CD4-positive, alpha-beta T cell treated with Interleukin-2 at 100 ng/mL for 4 hours (primary cell): Measurements from ENCODE around the gene RPS6KA5.
A peak's percentile ranks its signal among the peaks of the same experiment; 100 is the strongest.
"Not testable (repeated sequence)": the region's sequence is repeated elsewhere in the genome, so short reads cannot be mapped to it uniquely, and the experiment has no call there.

Source experiments
- DNase-seq: peaks from one replicate; pipeline ENCODE4 v3.0.0-alpha.2; 2020; ENCODE audit warnings: low spot score

RPS6KA5 gene

DNA sequence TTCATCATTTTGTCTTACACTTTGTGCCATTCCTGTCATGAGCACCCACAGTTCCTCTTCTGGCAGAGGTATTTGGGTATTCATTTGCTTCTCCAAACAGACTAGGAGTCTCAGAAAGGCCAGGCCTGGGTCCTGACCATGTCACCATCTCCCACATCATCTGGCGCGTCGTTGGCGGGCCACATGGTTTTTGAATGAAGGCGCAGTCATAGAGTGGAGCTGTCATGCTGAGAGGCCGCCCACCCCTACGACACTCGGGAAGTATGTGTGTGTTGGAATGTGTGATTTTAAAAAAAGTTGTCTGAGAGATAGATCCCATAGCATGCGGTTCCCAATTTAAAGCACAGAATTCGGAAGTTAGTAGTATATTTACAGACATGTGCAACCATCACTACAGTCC is 228.6 kb downstream of the RPS6KA5 start:
- no peak for DNase-seq

DNA sequence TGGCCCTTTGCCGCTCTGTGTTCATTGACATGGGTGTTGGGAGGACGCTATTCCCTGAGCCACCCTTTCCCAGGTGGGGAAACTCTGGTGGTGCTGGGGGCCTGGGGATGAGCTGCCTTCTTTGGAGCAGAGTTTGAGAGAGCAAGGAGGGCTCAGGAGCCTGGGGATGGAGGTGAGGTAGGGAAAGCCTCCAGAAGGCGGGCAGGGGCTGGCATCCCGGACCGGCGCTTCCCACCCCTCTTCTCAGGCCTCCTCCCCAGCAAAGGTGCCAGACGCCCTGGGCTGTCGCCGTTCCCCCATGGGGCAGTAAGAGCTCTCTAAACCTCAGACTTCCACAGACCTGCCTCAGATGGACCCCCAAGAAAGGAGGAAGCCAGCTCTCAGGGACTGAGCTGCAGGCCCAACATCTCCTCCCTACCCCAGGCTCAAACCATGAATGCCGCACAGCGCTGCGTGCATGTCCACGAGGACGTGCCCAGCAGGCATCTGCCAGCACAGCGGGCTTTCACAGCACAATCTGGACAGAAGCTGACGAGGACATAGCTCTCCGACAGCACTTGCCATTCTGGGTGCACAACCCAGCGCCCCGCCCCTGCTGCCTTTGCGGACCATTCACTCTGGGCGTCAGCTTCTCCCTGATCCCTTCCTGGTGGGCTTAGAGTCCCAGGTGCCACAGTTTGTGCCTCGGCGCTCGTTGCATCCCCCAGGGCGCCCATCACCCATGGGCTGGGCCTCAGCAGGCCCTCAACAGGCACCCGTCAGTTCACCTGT is 229.3 kb downstream of the RPS6KA5 start:
- no peak for DNase-seq

DNA sequence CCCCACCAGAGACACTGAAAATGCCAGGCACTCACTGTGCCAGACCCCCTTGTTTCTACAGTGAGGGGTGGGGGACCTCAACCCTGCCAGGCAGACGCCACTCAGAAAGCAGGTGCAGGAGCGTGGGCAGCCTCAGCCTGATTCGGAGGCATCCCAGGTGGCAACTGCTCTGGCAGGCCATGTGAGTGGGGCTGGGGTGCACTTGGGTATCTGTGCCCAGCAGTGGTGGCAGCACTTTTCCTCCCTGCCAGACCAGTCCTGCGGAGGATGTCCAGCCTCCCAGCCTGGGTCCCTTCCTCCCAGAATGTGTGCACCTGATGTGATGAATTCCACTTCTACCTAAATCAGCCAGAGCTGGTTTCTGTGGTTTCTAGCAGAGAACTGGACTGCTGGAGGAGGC is 230.8 kb downstream of the RPS6KA5 start:
- no peak for DNase-seq

DNA sequence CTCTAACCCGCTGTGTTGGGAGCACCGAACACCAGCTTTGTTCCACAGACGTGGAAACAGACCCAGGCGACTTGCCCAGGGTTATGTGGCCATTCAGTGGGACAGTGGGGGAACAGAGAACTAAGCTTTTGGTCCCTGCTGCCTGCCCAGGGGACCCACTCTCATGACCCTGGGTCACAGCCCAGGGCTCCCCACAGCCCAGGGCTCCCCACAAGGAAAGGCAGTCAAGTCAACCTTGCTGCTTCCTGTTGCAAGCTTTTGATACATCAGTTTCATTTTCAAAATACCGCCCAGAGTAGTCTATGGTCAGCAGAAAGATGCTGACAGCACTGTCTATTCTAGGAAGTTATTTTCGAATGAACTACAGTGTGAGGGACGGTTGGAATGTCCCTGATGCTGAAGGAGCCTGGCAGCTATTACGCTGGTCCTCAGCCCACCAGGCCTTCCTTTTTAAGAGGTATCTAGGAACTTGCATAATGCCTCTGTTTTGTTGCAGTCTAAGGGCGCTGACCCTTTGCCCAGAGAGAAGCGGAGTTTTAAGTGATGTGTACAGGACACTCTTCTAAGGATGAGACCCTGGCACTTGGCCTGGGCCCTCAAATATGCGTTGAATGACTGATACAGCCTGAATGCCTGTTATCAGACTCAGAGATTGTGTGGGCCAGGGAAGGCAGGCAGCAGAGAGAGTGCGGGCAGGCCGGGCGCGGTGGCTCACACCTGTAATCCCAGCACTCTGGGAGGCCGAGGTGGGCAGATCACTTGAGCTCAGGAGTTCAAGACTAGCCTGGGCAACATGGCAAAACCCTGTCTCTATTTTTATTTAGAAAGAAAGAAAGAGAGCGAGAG is 231.6 kb downstream of the RPS6KA5 start:
- peak; percentile 49 for DNase-seq

DNA sequence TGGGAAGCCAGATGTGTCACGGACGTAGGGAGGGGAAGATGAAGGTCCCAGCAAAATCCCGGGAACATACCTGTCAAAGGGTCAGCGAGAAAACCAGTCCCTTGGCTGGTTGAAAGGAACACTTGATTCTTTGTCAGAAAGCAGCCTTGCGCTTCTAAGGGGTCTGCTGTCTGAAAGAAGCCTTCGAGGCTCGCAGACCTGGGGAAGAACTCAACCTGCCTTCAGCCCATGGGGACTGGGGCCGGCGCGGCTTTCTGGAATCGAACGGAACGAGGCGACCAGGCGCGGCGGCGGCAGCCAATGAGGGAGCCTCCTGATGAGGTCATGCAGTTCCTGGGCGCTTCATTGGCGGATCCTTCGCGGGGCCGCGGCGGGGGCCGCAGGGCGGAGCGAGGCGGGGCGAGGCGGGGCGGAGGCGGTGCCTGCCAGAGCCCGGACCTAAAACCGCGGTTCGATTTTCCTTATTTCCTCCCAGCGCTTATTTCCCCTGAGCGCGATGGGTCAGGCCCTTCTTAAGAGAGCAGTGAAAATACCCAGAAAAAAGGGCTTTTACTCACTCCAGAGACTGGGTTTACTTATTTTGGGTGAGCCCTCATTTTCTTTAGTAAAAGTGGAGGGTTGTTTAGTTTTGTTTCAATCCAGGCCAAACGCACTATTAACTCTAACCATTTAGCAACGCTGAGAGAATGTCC is 232.4 kb downstream of the RPS6KA5 start:
- DNase-seq, result peak; percentile 90

DNA sequence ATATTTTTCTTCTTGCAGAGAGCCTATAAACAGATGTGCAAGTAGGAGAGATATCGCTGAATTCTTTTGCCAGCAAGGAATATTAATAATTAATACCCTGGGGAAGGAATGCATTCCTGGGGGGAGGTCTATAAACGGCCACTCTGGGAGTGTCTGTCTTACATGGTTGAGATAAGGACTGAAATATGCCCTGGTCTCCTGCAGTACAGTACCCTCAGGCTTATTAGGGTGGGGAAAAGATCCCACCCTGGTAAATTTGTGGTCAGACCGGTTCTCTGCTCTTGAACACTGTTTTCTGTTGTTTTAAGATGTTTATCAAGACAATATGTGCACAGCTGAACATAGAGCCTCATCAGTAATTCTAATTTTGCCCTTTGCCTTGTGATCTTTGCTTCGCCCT is 236.9 kb downstream of the RPS6KA5 start:
- DNase-seq, result not testable (repeated sequence)

DNA sequence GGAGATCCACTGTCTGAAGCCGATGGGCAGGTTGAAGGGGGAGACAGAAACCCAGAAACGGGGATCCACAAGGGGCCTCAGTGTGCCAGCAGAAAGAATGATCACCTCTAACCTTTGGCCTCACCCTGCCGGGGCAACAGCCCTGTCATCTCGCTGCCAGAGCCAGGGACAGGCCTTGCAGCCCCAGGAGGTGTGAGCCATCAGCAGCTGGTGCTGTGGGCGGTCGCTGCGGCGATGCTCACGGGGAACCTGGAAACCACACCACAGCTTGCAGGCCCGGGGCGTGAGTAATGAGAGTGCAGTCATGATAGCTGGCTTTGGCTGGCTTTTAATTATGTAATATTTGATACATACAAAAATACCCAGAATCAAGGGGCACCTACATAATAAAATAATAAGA is 239.5 kb downstream of the RPS6KA5 start:
- peak; percentile 83 for DNase-seq

DNA sequence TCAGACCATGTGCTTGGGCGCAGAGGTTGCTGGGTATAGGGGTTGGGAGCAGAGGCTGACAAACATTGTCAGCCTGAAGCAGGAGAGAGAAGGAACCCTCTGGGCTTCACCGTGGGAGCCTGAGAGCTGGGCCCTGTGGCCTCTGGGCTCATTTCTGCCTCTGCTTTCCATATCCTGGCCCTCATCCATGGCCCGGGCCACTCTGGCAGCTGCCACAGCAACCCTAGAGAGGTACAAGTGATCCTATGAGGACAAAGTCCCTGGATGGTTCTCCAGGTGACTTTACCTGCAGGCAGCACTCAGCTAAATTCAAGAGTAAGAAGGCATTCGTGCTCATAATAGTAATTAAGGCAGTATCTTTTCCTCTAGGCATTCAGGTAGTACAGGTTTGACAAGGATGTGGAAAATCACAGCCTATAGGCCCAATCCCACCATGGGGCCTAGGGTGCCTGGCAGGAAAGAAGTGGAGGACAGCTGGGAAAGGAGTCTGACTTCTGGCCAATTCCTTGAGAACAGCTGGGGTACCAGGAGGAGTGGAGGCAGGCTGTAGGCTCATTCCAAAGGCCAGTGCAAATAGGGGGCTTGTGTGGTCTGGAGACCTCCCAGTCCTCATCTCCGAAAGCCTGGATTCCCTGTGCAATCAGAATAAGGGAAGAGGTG is 240.6 kb downstream of the RPS6KA5 start:
- no peak for DNase-seq

DNA sequence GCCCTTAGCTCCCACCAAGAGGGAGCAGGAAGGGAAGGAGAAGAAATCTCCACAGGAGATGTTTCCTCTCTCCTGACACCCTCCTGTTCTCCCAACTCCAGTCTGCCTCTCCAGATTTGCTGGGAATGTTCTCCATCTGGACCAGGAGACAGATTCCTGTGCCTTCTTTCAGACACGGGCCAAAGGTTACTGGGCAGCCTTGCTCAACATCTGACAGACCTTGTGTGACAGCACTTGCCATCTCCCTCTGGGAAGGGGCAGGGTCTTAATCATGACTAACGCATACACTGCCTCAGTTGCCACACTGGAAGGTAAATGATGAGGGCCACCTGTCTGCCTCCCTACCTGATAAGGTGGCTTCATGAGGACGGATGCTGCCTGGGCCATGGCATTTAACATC is 241.7 kb downstream of the RPS6KA5 start:
- DNase-seq, result no peak

DNA sequence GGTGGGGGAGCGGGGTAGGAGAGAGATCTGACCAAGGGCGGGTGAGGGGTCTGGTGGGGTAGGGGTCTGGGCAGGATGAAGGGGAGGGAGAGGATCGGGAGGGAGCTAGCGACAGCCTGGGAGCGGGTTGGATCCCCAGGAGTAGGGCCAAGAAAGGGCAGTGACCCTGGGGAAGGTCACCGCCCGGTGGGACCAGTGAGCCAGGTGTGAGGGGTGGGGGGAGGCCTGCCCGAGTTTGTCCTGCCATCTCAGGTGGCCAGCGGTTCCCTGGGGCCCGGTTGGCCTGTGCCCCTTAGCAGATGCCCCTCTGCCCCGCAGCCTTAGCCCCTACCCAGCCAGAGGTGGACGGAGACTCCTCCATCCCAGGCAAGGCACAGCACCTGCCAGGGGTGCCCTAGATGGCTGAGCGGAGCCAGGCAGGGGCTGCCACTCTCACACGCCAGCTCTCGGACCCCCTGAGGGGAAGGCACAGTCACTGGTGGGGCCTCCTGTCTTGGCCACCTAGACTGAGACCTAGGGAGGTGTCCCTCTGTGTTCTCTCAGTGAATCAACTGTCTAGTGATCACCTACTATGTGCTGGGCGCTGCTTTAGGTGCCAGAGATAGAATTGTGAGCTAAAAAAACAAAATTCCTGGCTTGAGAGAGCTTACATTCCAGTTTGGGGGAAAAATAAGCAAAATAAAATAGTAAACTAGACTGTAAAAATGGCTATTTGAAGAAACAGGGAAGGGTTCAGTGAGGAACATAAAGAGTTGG is 243.6 kb downstream of the RPS6KA5 start:
- DNase-seq, result no peak

DNA sequence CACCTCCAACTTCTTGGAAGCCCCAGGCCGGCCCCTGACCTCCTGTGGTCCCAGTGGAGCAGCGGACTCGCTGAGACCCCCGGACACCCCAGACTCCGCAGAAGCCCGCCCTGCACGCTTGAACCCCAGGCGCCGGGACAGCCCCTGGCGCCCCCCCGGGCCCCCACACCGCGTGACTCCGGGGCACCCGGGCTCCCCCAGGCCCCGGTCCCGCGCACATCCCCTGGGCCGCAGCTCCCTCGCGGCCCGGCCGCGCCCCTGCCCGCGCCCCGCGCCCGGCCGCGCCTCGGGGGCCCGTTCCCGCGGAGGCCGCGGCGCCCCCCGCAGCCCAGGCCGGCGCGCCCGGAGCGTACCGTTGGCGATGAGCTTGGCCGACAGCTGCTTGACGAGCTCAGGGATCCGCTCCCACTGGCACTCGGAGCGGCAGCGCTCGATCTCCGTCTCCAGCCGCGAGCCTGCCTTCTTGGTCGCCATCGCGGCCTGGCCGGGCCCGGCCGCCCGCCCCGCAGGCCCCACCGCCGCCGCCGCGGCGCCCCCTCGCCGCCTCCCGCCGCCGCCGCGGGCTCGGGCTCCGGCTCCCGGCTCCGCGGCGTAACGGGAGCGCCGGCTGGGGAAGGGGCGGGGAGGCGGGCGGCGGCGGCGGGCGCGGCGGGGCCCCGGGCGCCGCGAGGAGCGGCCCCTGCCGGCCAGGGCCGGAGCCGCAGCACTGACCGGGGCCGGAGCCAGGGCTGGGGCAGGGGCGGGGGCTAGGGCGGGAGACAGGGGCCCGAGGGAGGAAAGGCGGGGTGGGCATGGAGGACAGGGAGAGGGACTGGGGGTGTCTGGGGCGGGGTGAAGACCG is 244.4 kb downstream of the RPS6KA5 start, which contains the start of gene TTC7B:
Gene TTC7B, minus strand, starts transcription at position 609 of the 841 bp plus-strand sequence. Its CDS starts 135 bp downstream, at position 474.
- DNase-seq, result no peak

DNA sequence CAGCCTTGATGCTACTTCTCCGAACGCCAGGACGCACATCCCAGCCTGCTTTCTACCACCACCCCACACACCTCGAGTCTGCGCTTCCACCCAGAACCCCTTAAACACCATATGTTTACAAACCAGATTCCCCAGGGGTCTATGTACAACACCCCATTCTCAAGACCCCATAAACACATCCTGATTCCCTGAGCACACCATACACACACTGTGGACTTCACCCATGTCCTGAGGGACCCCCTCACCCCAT is 244.9 kb downstream of the RPS6KA5 start:
- DNase-seq, result no peak

DNA sequence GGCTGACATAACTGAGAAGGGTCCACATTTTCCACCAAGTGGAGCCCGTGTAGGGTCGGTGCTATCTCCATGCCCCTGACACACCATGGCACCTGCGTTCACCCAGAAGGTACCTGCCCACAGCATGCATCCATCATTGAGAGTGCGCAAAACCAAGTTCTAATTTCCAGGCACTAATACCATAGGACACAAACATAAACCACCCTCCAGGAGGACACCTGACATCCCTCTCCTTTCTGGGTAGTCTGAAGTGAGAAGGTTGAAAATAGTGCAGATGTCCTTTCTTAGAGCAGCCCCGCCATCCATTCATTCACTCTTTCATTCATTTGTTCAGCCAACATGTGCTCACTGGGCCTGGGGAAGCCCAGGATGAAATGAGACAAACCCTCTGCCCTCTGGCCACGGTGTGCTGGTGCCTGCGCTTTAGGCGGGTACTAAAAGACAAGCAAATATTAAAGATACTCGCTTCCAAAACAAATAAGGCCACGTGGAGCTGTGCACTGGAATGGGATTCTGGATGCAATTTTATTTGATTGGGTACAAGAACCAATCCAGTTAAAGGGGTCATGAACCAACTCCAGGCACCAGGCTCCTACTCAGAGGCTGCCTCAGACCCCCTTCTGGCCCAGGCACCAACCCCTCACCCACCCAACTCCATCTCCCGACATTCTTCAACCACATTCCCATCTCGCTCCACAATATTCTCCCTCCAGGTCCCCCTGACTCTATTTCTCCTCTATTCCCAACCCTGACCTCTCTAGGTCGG is 245.5 kb downstream of the RPS6KA5 start:
- DNase-seq, result no peak

DNA sequence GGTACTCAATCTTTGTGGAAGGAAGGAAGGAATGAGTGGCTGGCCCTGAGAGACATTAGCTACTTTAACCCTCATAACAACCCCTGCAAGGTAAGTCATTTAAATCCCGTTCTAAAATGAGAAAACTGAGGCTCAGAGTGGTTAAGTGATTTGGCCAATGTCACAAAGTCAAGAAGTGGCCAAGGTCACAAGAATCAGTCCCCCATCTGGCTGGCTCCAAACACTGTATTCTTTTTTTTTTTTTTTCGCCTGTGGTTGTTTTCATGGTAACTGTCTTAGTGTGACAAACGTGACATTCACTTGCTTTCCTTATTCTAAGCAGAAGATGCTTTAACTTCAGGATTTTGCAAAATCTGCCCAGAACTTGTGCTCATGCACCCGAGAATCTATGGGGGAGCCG is 247.0 kb downstream of the RPS6KA5 start:
- no peak for DNase-seq

DNA sequence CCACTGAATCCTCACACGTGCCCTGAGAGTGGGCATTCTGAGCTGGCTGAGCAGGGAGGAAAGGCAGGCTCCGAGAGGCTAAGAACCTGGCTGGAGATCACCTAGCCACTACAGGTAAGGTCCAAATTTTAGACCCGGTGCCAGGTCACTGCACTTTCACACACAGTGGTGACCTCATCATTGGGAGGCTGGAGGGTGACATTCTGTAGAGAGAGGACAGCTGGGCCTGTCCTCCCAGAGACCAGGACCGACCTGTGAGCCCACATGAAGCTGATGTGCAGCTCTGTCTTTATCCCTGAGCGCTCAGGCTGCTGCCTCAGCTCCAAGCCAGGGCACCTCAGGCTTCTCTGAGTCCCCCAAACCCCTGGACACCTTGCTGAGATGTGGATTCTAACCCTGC is 248.3 kb downstream of the RPS6KA5 start:
- no peak for DNase-seq

DNA sequence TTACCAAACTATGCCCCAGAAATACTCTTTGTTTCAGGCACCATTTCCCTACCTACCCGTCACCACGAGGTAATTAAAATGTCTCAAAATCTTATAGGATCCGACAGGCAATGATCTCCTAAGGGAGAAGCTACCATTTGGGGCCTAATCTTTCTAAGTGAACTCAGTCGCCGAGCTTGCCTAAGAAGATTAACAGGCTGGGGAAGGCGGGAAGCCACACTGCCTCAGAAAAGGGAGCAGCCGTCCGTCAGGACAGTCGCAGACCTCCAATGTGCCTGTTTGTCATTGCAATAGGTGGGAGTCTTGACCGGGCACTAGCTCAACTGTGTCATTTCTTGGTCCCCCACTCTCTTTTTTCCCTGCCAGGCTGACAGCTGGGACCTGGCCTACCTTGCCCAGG is 248.8 kb downstream of the RPS6KA5 start:
- no peak for DNase-seq

DNA sequence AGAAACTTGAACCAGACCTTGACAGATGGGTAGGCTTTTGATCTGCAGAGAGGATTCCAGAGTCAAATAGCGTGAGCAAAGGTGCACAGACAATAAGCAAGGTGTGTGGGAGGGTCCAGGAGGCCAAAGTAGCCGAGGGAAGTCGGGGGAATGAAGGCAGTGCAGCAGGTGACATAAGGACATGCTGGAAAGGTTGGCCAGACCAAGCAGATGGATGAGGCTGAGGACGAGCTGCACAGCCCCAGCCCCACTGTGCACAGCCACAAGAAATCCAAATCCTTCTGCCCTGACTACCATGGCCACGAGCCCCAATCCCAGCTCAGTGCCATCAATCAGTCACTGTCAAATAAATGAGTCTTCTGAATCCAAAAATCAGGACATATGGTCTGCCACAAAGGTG is 249.6 kb downstream of the RPS6KA5 start:
- no peak for DNase-seq

DNA sequence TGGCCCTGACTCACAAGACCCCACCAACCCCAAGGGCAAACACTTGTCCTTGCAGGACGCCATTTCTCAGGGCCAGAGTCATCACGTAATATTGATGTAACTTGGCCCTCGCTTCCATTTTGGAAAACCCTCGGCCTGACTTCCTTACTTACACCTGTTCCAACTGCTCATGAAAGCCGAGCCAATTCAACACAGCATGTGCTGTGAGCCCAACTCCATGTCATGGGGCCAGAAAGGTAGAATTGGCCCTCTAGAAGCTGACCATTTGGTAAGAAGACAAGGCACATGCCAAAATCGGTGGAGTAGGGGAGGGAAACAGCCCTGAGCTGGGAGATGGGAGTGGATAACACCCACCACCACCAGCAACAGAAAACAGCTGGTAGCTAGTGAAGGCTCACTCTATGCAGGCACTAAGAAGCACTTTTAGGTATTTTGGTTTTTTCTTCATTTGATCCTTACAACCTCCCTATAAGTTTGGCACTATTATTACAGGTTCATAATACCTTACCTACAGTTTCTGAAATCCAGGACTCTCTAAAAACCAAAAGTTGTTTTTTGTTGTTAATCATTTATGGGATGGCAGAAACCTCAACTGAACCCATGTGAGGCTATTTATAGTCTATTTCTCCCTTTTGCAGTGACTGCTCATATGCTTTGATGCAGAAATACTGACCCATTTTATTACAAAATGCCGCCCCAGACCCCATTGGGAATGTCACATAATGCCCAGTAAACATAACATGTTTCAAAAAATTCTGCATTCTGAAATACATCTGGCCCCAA is 250.7 kb downstream of the RPS6KA5 start:
- DNase-seq, result no peak
